Pulmonary artery endothelial cell (primary cell): ENCODE measurements around the gene PLEKHA5. TPM values are rescaled to one million over a fixed set of nuclear protein-coding genes. Genes with fewer than 3 reads are reported as not detected.
"Not testable (repeated sequence)": the region's sequence is repeated elsewhere in the genome, so short reads cannot be mapped to it uniquely, and the experiment has no call there.

Experiments
- DNase-seq: peaks from one replicate; pipeline ENCODE4 v3.0.0-alpha.2; 2011; ENCODE audit warnings: low read depth, low spot score
- total RNA-seq: library from RNA; depleted of rRNA; stranded (reverse); fragments of >200 nt; gene quantifications from 2 replicates; pipeline ENCODE4 v1.2.3, GENCODE V29; 2014

The PLEKHA5 gene
- total RNA-seq, 1 donor from 2014 or later, result 14.6 TPM

GRCh38 chr12:19312637-19313036 lies 183.1 kb downstream of the PLEKHA5 start:
- no peak for DNase-seq

DNA sequence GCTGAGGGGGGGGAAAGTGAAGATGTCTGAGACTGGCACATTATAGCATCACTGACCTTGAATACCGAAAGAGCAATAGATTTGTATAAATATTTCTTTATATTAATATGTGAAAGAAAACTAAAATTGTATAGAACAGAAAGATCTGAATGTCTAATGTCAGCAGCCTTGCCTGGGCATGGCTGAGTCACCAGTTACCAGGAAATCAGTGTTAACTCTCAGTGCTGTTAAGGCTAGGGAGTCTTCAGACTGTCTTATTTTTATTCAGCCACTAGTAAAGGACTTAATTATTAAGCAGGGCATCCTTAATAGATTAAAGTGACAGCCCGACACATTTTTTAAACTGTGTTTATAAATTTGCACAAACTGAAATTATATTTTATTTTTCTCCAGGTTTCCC lies 186.9 kb downstream of the PLEKHA5 start:
- peak; percentile 3 for DNase-seq

GRCh38 chr12:19322376-19322775 lies 192.8 kb downstream of the PLEKHA5 start:
- no peak for DNase-seq

DNA sequence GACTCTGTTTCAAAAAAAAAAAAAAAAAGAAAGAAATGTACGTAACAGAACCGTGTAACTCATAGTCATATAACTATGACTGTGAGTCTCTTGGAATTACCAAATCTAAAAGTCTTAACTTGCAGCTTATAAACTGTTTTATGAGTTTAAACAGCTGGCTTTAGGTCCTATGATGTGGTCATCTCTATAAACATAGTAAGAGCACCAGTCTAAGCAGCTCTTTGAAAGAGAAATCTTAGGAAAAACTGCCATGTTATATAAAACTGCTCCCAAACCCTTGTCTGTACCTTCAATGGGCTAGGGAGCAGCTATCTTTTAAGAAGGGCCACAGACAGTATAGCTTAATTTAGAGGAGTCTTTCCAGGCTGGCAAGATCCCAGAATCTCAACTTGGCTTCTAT lies 194.3 kb downstream of the PLEKHA5 start:
- no peak for DNase-seq

GRCh38 chr12:19326102-19326501 lies 196.6 kb downstream of the PLEKHA5 start:
- DNase-seq, result no peak

DNA sequence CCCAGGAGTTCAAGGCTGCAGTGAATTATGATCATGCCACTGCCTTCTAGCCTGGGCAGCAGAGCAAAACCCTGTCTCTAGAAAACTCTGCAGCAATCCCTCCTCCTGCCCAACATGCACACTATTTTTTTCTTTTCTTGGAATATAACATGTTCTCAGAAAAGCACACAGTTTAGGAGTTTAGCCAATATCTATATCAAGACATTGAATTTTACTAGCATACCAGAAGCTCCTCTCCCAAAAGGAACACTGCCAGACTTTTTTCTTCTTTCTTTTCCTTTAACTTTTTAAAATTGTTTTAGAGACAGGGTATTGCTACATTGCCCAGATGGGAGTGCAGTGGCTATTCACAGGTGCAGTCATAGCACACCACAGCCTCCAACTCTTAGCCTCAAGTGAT lies 202.7 kb downstream of the PLEKHA5 start:
- no peak for DNase-seq

- DNase-seq, result no peak
Measured at GRCh38 chr12:19338405-19338804, 208.9 kb downstream of the PLEKHA5 start.

- DNase-seq, result not testable (repeated sequence)
Measured at GRCh38 chr12:19350850-19351249, 221.3 kb downstream of the PLEKHA5 start.

DNA sequence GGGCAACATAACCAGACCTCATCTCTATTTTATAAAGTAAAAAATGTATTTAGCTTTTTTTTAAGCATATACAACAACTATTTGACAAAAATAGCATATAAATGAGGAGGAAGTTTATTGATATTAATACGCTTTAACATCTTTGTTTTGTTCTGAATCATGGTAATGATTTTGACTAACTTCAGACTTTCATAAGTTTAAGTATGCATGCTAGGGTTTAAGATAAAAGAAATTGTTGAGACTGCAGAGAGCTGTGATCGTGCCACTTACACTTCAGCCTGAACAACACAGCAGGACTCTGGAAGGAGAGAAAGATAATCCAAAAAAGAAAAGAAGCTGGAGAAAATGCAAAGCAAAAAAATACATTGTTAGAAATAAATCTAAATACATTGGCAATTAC lies 221.8 kb downstream of the PLEKHA5 start:
- no peak for DNase-seq

DNA sequence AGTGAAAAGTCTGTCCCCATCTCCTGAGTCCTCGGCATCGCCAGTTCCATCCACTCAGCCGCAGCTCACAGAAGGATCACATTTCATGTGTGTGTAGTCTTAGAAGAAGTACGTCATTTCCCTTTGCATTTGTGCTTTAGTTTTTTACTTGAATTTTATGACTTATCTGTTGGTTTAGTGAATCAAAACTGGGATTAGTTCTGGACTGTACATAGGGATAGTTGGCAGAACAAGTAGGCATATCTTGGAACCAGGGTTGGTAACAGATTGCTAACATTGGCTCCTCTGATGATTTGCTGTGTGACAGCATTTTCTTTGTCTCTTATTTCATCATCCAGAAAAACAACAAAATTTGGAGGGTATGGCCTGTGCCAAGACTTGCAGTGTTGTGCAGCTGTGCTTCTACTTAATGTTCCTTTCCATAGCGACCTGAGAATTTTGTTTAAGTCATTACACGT lies 240.2 kb downstream of the PLEKHA5 start:
- no peak for DNase-seq

- no peak for DNase-seq
Measured at GRCh38 chr12:19373586-19373985, 244.1 kb downstream of the PLEKHA5 start.

DNA sequence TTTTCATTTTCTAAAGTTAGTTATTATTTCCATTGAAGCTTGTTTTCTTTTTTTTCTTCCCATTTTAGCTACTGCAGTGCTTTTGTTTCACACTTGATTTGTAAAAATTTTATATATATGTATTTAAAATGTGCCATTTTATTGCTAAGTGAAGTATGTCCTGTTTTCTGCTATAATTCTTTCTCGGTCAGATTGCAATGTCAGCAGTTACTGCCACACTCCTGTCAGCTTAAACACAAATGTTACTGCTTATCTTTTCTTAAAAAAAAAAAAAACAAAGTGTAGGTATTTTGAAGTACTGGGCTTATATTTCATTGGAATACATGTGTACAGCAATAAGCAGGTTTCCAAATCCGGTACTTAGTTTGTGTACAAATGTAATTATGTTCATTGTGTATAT lies 246.4 kb downstream of the PLEKHA5 start:
- DNase-seq, result no peak

DNA sequence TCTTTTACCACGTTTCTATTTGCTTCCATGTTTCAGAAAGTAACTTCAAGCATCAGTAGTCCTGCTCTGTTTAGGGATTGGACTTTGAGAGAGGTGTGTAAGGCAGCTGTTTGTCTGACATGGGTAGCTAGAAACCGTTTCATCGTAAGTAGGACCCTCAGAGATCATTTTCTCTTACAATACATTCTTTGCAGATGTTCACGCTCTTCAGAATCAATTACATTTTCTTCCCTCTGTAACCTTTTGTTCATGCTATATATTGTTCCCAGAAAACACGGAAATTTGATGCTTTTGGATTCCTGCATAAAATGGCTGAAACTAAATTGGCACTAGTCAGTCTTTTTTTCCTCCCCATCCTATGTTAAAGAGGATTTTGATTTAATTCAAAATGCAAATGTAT lies 247.2 kb downstream of the PLEKHA5 start:
- DNase-seq, result no peak

GRCh38 chr12:19382111-19382526 lies 252.6 kb downstream of the PLEKHA5 start:
- peak; percentile 51 for DNase-seq

- no peak for DNase-seq
Measured at GRCh38 chr12:19382563-19382962, 253.0 kb downstream of the PLEKHA5 start.

- DNase-seq, result no peak
Measured at GRCh38 chr12:19387161-19387560, 257.6 kb downstream of the PLEKHA5 start.

DNA sequence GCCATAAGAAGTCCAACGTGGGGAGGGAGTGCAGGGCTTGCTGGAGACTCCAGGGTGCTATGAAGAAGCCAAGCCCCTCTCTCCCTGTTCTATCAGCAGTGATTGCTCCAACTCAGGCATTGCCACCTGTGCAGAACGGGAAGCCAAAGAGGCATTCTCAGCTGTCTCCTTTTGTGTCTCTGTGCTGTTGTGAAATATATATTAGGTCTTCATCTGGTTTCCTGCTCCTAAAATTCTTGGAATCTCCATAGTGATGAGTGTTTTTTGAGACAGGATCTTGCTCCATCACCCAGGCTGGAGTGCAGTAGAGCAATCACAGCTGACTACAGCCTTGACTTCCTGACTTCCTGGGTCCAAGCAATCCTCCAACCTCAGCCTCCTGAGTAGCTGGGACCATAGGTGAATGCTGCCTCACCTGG lies 258.6 kb downstream of the PLEKHA5 start:
- no peak for DNase-seq

- no peak for DNase-seq
Measured at GRCh38 chr12:19390051-19390598, 260.6 kb downstream of the PLEKHA5 start.

DNA sequence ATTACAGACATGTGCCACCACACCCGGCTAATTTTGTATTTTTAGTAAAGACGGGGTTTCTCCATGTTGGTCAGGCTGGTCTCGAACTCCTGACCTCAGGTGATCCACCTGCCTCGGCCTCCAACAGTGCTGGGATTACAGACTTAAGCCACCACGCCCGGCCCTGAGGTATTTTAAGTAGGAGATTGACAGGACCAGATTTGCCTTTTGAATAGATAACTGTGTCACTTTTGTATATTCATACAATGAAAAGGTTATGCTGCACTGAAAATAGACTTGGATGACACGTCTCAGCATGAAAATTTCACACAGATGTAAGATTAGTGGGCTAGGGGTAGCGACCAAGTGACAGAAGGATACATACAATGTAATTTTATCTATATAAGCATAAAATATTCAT lies 263.1 kb downstream of the PLEKHA5 start:
- DNase-seq, result not testable (repeated sequence)

- DNase-seq, result no peak
Measured at GRCh38 chr12:19394385-19394784, 264.9 kb downstream of the PLEKHA5 start.

DNA sequence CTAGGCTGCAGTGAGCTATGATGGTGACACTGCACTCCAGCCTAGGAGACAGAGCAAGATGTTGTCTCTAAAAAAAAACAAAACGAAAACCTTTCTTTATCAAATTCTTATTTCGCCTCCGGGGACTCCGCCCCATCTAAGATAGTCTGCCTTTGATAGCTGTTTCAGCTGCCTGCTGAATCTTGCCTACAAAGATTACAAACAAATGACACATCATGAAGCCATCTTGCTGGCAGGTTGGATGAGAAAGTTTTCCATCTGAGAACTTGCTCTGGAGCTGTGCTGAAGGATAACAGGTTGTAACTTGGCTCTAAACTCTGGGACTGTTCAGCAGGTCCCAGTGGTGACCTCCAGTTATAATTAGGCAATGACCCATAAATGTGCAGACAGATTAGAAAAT lies 268.0 kb downstream of the PLEKHA5 start:
- DNase-seq, result no peak

- DNase-seq, result no peak
Measured at GRCh38 chr12:19398376-19399363, 269.1 kb downstream of the PLEKHA5 start.
